OCI-LY7 (cell line): ENCODE measurements around the gene TULP1.

Source experiments
- CTCF ChIP-seq: fragments of 200-600 bp; sonication (generic); conservative IDR thresholded peaks from 2 replicates; pipeline ENCODE4 v1.5.1; 2014; ENCODE audit warnings: mild to moderate bottlenecking, antibody characterized with exemption, low read length, moderate library complexity, mixed read lengths
- EZH2phosphoT487 ChIP-seq: fragments of 200-600 bp; sonication (generic); IDR thresholded peaks from 2 replicates; pipeline ENCODE4 v1.6.1; 2018; ENCODE audit warnings: low read depth, borderline replicate concordance, mild to moderate bottlenecking, mixed run types, antibody characterized with exemption, low read length, moderate library complexity, mixed read lengths

GRCh38 chr6:35492974-35493284 lies 19.8 kb downstream of the TULP1 start:
- TF ChIP-seq CTCF = no peak
- TF ChIP-seq EZH2phosphoT487 = no peak
